Urothelium cell line (cell line): ENCODE measurements around the gene MYOZ3.

ENCODE experiments used
- DNase-seq: peaks from one replicate; pipeline ENCODE4 v3.0.0; 2011; ENCODE audit warnings: low spot score, mixed read lengths
- FAIRE-seq: peaks from 2 replicates; lab custom pipeline; 2011; peaks lifted over from hg19 to GRCh38; lab: Jason Lieb, UNC

Gene MYOZ3

DNA sequence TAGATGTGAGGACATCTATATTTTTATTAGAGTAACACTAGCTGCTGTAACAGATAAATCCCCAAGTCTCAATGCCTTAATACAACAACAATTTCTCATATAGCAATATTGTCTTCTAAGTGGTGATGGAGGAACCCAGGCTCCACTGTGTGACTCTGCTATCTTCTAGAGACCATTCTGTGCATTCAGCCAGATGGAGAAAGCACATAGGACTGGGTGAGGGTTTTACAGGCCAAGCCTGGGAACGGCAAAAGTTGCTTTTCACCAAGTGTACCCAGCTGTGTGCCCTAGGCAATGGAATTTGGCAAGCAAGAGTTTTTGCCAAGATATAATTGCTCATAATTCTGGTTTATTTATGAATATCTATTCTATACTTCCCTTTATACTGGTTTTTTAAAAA lies 28.1 kb downstream of the MYOZ3 start:
- FAIRE-seq (no peak), DNase-seq (no peak)

DNA sequence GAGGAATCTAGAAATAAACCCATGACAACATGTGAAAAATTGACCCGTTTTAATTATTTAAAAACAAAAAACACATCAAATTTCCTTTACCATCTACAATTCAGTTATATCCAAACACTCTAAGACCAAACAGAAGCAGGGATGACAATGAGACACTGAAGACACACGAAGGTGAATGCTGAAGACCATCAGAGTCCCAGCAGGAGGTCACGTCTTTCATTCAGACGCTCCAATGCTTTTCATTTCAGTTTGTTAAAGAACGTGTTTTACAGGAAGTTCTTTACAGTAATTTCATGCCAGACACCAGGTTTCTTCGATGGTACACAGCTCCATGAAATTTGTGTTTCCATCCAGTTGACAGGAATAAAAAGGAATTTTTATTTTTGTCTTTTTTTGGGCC lies 29.7 kb downstream of the MYOZ3 start:
- no peak for DNase-seq
- FAIRE-seq: no peak

DNA sequence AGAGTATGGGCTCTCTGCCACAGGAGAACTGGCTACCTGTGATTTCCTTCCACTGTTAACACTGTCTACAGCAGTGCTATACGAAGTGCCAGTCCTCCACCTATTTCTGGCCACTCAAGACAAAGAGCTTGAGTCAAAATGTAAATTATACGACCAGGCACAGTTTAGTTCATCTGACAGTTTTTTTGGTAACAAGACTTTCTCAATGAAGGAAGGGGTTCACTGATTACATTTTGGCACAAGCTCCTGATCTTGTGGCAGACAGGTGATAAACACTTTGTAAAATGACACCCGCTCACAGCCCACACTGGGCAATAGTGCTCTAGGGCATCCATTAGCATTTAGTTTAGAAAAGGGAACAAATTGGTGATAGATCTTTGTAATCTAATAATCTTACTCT lies 31.2 kb downstream of the MYOZ3 start:
- no peak for DNase-seq

DNA sequence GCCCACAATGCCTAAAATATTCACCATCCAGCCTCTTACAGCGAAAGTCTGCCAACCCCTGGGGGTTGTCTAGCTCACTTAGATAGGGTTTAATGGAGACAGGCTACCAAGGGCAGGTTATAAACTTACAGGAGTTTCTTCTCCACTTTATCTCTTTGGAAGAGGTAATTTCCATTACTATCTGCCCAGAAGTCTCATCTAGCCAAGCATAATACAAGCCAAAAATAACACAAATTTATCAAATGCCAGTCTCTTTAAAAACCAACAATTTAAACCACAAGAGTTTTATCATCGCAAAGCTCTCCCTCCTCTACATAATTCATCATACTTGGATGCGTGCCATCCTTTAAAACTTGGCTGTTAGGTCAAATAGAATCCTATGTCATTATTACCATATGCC lies 33.6 kb downstream of the MYOZ3 start:
- no peak for FAIRE-seq

More for the DNA sequence above, 31.2 kb downstream of the MYOZ3 start:
- no peak for FAIRE-seq

DNA sequence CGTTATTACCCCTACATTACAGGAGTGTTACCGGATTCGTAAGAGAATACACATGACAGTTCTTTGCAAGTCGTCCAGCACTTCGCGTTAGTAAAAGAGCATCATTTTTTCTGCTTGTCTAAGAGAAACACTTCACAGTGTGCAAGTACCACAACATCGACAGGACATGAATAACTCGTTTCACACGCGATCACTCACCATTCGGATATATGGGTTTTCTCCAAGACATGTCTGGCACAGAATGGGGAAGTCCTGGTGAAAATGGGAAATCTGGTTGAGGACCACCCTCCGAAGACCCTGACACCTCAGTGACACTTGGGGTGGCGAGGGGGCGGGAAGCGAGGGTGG lies 39.2 kb downstream of the MYOZ3 start:
- DNase-seq (no peak), FAIRE-seq (no peak)

More for the DNA sequence above, 33.6 kb downstream of the MYOZ3 start:
- DNase-seq: no peak

DNA sequence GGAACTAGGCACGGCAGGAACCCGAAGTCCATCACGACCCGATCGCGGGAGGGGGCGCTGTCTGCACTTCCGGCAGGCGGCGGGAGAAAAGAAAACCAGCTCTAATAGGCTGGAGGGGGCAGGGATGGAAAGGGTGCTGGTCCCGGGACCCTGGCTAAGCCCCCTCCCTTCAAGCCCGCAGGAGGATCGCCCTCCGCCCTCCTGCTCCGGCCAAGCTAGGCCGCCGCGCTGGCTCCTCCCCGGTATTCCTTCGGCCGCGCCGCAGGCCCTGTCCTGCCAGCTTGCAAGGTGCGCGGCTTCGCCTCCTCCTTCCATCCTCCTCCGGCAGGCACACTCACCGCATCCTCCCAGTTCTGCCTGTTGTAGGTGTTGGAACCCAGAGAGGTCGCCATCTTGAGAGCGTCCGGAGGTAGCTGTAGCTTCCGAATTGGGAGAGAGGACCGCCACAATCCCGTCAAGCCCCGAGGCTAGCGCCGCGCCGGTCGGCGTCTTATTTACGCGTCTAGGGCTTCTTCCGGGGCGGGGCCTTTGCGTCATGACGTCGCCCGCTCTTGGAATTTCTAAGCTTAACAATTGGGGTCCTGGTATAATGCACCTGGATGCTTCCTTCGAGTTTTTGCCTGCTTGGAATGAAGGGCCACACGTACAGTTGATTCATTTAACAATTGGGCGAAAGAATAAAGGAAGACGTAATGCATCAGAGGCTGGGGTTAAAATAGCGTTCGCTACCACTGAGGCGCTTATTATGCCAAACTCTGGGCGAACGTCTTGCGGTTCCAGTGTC lies 39.7 kb downstream of the MYOZ3 start, which contains the start of gene RBM22:
TSS of gene RBM22 (minus strand) at position 469 of the 784 bp plus-strand sequence. CDS start at position 392, 77 bp downstream.
- DNase-seq: peak; percentile 94
- no peak for FAIRE-seq

DNA sequence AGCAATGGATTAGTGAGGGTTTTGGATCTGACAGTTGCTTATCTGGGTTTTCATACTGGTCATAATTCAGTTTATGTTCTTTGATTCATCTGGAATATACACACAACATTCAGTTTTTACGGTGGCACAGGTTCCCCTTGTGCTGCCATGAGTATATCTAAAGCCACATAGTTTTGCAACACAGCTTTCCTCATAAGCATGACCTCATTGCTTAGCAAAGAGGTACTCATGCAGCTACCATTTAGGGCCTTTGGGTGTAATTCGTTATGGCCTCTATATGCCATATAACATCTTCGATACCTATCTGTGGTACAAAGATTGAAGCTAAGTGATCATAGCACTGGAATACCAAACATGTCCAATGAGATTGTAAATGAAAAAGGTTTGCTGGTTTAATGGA lies 42.7 kb downstream of the MYOZ3 start:
- FAIRE-seq (no peak), DNase-seq (no peak)

DNA sequence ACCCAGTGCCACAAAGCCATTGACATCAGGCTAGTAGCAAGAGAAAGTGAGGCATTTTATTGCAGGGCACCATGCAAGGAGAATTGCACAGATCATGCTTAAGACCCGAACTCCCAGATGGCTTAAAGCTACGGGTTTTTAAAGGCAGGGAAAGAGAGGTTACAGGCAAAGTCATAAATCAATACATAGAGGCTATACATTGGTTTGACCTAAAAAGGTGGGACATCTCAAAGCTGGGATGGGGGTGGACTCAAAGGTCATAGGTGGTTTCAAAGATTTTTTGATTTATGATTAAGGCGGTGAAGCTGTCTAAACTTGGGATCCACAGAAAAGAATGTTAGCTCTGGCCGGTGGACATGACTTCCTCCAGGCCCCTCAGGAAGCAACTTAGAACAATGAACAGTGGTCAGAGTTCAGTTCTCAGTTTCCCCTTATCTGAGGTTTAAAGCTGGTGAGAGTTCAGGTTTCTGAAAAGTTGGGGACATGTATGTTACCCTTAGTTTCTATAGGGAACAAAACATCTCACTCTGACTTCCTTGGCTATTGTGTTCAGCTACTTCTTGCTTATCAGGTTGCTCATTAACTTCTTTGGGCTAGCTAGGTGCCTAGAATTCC lies 45.8 kb downstream of the MYOZ3 start:
- no peak for FAIRE-seq
- no peak for DNase-seq

DNA sequence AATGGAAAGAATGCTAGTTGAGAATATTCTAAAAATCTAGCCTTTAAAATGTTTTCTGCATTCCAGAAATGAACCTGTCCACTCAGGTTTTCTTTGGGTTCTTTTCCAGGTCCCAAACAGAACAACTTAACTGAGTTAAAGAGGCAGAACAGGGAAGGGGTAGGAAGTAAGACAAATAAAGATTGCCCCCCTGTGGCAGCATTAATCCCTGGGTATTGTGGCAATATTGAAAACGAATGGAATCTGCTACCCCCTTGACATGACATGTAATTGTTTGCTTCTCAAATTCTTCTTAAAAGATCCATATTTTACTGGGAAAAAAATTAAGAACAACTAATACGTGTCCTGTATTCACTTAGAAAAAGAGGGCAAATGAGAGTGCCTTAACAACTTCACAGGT lies 49.1 kb downstream of the MYOZ3 start:
- FAIRE-seq (no peak), DNase-seq (peak; percentile 8)

DNA sequence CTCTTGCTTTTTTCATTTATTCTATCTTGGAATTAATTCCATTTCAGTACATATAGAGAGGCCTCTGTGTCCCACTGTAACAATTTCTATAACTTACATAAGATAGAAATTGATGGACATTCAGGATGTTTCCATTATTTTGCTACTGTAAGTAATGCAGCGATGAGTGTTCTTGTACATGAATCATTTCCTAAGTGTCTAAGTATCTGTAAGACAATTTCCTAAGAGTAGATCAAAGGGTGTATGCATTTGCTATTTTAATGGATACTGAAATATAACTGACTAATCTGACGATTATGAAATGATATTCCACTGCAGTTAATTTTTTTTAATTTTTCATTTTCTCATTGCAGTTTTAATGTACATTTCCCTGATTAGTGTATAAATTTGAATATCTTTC lies 62.8 kb downstream of the MYOZ3 start:
- DNase-seq: no peak
- no peak for FAIRE-seq
